NCI-H2227 (cell line): ENCODE results near the gene INO80B.
A peak's percentile ranks its signal among the peaks of the same experiment; 100 is the strongest.

Experiments used
- DNase-seq: peaks from one replicate; lab custom pipeline; 2025; ENCODE audit not compliant: unreplicated experiment; lab: John Stamatoyannopoulos, UW

The INO80B gene

GRCh38 chr2:74454654-74455511, at the start of gene INO80B:
Gene INO80B, plus strand, starts transcription at chr2:74455087. Its CDS starts 30 bp downstream, at chr2:74455117.
- DNase-seq = peak; percentile 98

DNA sequence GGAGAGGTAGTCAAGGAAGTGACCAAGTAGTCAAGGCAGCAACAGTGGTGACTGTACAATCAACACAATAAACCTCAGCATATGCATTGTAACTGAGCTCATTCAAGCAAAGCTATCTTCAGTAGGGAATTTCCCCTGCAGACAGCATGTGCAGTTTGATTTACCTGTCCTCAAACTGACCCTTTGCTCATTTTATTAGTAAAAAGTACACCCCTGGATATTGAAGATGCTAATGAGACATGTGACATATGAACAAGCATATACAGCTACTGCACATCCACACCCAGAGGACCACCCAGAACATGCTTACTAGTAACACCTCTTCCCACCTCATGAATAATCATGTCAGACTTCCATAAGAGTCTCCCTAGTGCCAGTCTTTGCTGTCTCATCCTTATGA, 48.9 kb upstream of the INO80B start:
- DNase-seq = no peak

DNA sequence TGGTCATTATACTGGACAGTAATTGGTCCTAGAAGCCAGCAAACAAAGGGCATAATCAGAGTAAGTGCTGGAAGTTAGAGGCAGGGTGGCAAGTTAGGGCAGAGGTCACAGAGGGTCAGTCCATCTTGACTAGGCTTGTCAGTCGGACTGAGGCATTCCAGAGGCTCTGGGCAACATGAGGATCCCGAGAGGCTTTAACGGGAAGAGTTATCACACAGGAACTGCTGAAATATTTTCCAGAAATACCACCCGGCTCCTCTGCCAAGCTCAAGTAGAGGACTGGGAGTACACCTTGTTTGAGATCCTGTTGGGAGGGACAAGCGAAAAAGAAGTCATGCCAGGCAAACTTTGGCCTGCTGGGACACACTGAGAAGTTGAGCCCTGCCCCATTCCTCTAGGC, 47.2 kb upstream of the INO80B start:
- no peak for DNase-seq

- DNase-seq = no peak
Measured at GRCh38 chr2:74413001-74413698, 41.7 kb upstream of the INO80B start.

GRCh38 chr2:74414441-74414840, 40.4 kb upstream of the INO80B start:
- no peak for DNase-seq

GRCh38 chr2:74414881-74415761, 39.8 kb upstream of the INO80B start:
- no peak for DNase-seq

DNA sequence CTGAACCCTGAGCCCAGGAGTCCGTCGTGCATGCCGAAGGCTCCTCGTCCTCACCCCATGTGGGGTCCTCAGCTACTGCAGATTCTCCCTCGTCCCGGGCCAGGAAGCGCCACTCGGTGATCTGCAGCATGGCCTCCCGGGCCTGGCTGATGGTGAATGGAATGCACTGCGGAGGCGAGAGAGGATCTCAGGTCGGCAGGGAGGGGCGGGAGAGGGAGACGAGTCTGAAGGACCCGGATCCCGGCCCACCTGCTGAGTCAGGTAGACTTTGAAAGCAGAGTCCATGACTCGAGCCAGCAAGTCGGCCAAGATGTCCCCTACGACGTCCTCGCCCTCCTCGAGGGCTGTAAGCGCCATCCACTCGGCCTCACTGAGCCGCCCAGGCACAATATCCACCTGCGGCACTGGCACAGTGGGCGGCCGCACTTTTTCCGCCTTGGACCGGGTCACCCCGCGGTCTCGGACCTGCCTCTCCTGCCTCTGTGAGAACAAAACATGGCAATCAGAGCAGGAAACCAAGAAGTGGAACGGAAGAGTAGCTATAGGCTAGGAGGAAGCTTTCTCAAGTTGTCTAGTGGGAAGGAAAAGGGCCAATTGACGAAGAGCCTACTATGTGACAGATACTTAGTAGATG, 39.0 kb upstream of the INO80B start:
- DNase-seq = no peak

DNA sequence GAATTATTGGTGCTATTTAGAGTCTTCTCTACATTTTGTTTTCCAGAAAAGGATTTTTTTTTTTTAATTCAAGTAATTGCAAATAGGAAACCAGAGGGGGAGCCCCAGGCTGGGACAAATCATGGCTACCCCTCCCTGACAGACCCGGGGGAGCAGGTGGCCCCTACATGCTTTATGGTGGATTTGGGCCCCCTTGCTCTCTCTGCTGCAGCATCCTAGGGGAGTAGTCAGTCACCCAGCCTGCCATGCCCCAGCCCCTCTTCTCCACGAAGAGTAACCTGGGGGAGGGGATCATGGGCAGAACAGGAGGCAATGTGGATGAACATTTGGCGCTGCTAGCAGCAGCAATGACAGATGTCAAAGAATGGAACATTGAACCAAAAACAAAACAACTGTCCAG, 38.1 kb upstream of the INO80B start:
- DNase-seq = no peak

DNA sequence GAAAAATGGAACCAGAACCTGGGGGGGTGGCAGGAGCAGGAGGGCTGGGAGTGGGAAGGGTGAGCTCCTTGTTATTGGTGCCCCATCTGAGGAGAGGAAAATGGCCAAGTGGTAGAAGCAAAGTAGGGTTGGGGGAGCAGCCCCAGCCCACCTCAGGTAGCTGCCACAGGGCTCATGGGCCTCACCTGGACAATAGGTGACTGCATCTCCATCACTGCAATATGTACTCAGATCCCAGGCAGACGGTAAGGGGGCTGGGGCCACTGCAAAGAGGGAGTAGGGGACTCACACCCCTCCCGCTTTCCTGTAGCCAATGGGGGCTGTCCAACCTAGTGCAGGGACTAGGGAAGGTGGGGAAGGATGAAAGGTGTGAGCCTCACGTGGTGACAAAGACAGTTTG, 37.7 kb upstream of the INO80B start:
- no peak for DNase-seq

GRCh38 chr2:74417763-74418162, 37.1 kb upstream of the INO80B start:
- DNase-seq = no peak

DNA sequence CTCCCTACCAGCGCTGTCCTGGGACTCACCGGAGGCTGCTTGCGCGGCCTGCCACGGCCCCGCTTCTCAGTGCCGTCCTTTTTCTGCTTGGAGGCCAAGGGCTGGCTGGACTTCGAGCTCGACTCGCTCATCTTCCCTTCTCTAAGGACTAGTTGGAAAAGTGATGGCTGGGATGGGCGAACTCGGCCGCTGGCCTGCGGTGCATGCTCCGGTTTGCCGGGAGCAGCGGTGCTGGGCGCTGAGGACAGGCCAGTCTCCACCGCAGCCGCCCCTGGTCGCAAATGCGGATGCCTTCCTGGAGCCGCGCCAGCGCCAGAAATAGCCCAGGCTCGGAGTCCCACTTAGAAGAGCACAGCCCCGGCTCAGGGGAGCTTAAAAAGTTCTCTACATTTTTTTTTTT, 36.6 kb upstream of the INO80B start:
- DNase-seq = no peak

- no peak for DNase-seq
Measured at GRCh38 chr2:74419345-74419744, 35.5 kb upstream of the INO80B start.

GRCh38 chr2:74420006-74420405, 34.9 kb upstream of the INO80B start:
- no peak for DNase-seq

DNA sequence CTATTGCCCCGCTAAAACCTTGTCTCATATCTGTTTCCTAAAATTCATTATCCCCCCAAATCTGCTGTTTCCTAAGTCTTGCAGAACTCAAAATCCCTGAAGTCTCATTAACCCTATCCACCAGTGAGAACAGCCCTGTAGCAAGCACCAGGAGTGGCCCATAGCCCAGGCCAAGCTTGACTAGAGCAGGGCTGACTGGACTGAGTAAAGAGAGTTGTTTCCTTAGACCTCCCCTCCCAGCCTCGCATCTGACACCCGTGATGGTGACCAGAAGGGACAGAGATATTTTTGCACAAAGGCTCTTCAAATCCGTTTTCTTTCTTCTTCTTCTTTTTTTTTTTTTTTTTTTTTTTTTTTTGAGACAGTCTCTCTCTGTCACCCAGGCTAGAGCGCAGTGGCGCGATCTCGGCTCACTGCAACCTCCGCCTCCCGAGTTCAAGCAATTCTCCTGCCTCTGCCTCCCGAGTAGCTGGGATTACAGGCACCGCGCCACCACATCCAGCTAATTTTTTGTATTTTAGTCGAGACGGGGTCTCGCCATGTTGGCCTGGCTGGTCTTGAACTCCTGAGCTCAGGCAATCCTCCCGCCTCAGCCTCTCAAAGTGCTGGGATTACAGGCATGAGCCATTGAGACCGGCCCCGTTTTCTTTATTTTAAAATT, 34.3 kb upstream of the INO80B start:
- DNase-seq = peak; percentile 46

DNA sequence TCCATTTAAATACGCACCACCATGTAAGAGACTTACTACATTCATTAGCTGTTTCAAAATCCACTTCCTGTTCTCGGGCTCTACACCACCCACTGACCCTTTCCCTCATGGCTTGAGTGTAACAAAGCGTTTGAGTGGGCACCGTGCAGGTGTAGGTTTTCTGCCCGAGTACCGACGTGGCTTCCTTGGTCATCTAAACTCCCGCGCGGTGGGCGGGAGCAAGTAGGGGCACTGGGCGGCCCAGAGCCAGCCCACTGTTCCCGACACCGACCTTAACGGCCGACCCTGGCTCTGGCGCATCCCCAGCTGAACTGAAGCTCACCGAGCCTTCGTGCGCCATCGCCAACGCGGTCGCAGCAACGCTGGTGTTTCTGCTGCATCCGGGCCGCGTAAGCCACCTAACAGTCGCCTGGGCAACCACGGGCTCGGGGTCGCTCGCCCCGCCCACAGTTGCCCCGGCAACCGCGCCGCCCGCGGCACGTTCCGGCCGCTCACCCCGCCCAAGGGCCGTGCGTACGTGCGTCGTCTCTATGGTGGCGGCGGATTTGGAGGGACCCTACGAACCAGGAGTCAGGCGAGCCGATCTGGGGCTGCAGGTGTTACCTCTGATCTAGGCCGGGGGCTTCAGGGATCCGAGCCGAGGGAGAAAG, 33.5 kb upstream of the INO80B start, which contains the start of the genes C2orf81 and WDR54:
Gene C2orf81 (minus strand): TSS at position 399 of the 650 bp plus-strand sequence. CDS start 59 bp downstream, at position 340.
Gene WDR54 (plus strand): TSS at position 510 of the 650 bp plus-strand sequence. CDS start 424 bp downstream, outside the sequence.
- DNase-seq = peak; percentile 97

DNA sequence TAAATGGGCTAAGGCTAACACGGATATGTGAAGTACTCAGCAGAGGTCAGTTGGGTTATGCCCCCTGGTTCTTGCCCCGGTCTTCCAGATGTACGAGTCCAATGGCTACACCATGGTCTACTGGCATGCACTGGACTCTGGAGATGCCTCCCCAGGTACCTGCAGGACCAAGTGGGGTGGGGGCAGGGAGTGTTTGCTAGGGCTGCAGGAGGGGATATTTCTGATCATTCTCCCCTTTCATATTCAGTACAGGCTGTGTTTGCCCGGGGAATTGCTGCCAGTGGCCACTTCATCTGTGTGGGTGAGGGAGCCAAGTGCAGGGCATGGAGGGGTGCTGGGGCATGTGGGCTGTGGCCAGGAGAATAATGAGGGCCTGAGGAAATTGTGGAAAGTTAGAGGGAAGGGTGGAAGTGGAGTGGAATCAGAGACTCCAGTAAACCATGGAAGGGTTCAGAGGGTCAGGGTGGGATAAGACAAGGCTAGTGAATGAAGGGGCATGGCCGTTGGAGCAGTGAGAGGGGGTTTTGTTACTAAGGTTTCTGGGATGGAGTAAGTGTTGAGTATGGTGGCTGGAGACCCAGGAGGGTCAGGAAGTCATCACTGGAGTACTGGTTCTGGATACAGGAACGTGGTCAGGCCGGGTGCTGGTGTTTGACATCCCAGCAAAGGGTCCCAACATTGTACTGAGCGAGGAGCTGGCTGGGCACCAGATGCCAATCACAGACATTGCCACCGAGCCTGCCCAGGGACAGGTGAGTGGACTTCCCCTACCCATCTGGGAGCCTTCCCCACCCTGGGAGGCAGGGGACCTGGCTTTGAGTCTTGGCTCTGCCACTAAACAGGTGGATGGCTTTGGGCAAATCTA, 31.4 kb upstream of the INO80B start:
- DNase-seq = no peak

DNA sequence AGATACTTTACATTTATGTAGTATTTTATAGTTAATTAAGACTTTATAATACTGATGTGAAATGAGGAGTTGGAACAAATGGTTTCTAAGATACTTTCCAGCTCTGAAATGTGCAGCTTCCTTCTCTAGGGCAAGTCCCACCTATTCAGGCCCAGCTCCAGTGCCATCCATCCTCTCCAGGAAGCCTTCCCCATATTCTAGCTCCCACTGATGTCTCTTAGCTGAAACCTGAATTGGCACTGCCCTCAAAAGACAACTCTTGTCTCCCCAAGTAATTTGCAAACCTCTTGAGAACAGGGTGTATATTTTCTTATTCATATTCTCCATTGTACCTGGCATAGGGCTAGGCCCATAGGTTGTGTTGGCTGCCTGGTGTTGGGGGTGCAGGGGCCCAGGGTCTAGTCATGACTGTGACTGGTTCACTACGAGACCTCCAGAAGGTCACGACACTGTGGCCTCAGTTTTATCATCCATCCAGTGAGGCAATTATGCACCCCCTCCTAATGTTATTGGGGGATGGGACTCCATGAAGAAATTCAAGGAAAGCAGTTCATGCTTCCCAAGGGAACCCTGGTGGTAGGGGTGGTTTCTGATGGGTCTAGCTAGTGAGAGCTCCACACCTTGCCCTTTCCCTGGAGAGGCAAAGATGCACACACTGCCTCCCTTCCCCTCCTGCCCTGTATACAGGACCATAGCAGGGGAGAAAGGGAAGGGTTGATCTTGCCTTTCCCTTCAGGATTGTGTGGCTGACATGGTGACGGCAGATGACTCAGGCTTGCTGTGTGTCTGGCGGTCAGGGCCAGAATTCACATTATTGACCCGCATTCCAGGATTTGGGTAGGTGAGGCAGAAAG, 30.5 kb upstream of the INO80B start:
- DNase-seq = no peak

DNA sequence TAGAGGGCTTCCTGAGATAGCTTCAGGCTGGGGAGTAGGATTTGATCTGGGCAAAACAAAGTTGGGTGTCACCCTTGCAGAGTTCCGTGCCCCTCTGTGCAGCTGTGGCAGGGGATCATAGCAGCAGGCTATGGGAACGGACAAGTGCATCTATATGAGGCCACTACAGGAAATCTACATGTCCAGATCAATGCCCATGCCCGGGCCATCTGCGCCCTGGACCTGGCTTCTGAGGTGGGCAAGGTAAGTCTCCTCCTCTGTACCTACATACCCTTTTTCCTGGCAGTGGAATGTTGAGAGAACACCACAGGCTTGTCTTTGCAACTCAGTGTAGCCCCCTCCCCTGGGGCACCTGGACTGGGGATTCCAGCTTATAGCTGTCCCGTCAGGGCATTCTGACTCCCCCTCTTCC, 29.9 kb upstream of the INO80B start:
- no peak for DNase-seq
